H1 (cell line): ENCODE measurements around the gene GOLGA6B. TPM values are rescaled to one million over a fixed set of nuclear protein-coding genes. Genes with fewer than 3 reads are reported as not detected.
"Not testable (repeated sequence)": the region's sequence is repeated elsewhere in the genome, so short reads cannot be mapped to it uniquely, and the experiment has no call there.

Experiments
- CTCF ChIA-PET: fragments of 300-600 bp; sonication (Branson Sonifier 250); formaldehyde crosslinking; loops from one replicate; lab custom pipeline; 2021; ENCODE audit not compliant: partially characterized antibody; lab: Charles Lee
- POLR2A ChIA-PET: fragments of 300-600 bp; sonication (Branson Sonifier 250); formaldehyde crosslinking; loops from one replicate; lab custom pipeline; 2021; ENCODE audit warnings: inconsistent platforms; ENCODE audit not compliant: partially characterized antibody; lab: Charles Lee
- DNase-seq, 2 experiments: peaks; one replicate each; pipeline versions ENCODE4 v3.0.0 to v3.0.0-alpha.2; 2010 to 2022; ENCODE audit warnings: low spot score in 2 of 2, low read depth in 1 of 2, mixed read lengths in 1 of 2
- FAIRE-seq: peaks from 2 replicates; lab custom pipeline; 2011; peaks lifted over from hg19 to GRCh38; lab: Jason Lieb, UNC
- H2AFZ ChIP-seq: 2 replicates; pipeline ENCODE4 v1.8.1; 2012; ENCODE audit warnings: low read length, inconsistent platforms
- H2AK5ac ChIP-seq: 2 replicates; pipeline ENCODE4 v1.6.1; 2013; ENCODE audit warnings: low read depth, low read length
- H2BK120ac ChIP-seq: replicated peaks from 2 replicates; pipeline ENCODE3; 2013; ENCODE audit warnings: low read depth, low read length, inconsistent platforms
- H2BK12ac ChIP-seq: 2 replicates; pipeline ENCODE4 v1.6.1; 2013; ENCODE audit warnings: low read depth, low read length
- H2BK15ac ChIP-seq: 2 replicates; pipeline ENCODE4 v1.6.1; 2013; ENCODE audit warnings: low read length
- H2BK20ac ChIP-seq: 2 replicates; pipeline ENCODE4 v1.6.1; 2013; ENCODE audit warnings: low read length
- H2BK5ac ChIP-seq: 2 replicates; pipeline ENCODE4 v1.6.1; 2013; ENCODE audit warnings: low read depth, low read length
- H3K14ac ChIP-seq: 2 replicates; pipeline ENCODE4 v1.6.1; 2013; ENCODE audit warnings: inconsistent platforms; ENCODE audit not compliant: insufficient read length
- H3K18ac ChIP-seq: 2 replicates; pipeline ENCODE4 v1.6.1; 2013; ENCODE audit warnings: low read length; ENCODE audit errors: extremely low read depth
- H3K23ac ChIP-seq: 2 replicates; pipeline ENCODE4 v1.6.1; 2013; ENCODE audit warnings: inconsistent platforms; ENCODE audit not compliant: insufficient read length
- H3K23me2 ChIP-seq: 2 replicates; pipeline ENCODE4 v1.6.1; 2013; ENCODE audit warnings: low read depth, low read length
- H3K27ac ChIP-seq: 2 replicates; pipeline ENCODE4 v1.6.1; 2011; ENCODE audit warnings: low read depth, low read length, inconsistent platforms
- H3K27me3 ChIP-seq, 4 experiments: replicated peaks in 1 of 4; 1 replicate in 1 of 4; 2 replicates in 3 of 4; pipeline versions ENCODE4 v1.6.1 to v1.8.1; 2011 to 2013; ENCODE audit warnings: low read length in 3 of 4, mild to moderate bottlenecking in 3 of 4, inconsistent platforms in 2 of 4, mixed read lengths in 2 of 4, moderate library complexity in 1 of 4; ENCODE audit not compliant: control insufficient read depth in 3 of 4, insufficient read depth in 3 of 4; ENCODE audit errors: extremely low read depth in 1 of 4
- H3K36me3 ChIP-seq, 4 experiments: 2 replicates each; pipeline versions ENCODE4 v1.6.1 to v1.8.1; 2011 to 2013; ENCODE audit warnings: mild to moderate bottlenecking in 4 of 4, low read length in 3 of 4, moderate library complexity in 2 of 4, control low read depth in 1 of 4, inconsistent platforms in 1 of 4; ENCODE audit not compliant: insufficient read depth in 4 of 4, control insufficient read depth in 2 of 4
- H3K4ac ChIP-seq: replicated peaks from 2 replicates; pipeline ENCODE3; 2013; ENCODE audit warnings: low read length, low read depth, mixed read lengths, inconsistent platforms; ENCODE audit not compliant: insufficient read length
- H3K4me1 ChIP-seq, 4 experiments: replicated peaks in 1 of 4; 1 replicate in 1 of 4; 2 replicates in 3 of 4; pipeline versions ENCODE4 v1.6.1 to v1.8.1; 2011 to 2013; ENCODE audit warnings: low read length in 3 of 4, inconsistent platforms in 2 of 4, mixed read lengths in 1 of 4; ENCODE audit not compliant: insufficient read depth in 4 of 4, control insufficient read depth in 3 of 4
- H3K4me2 ChIP-seq, 2 experiments: 2 replicates each; pipeline versions ENCODE4 v1.6.1 to v1.8.1; 2011 to 2013; ENCODE audit warnings: low read depth in 2 of 2, low read length in 2 of 2, control low read depth in 1 of 2, inconsistent platforms in 1 of 2, mild to moderate bottlenecking in 1 of 2; ENCODE audit not compliant: insufficient read depth in 1 of 2
- H3K4me3 ChIP-seq, 4 experiments: fragments of 200-600, 300-600 bp in 1 of 4; sonication (generic), shearing (Covaris generic), sonication (Bioruptor Twin) in 1 of 4; 2 replicates each; pipeline versions ENCODE4 v1.5.1 to v1.8.1; 2011 to 2016; ENCODE audit warnings: low read length in 4 of 4, low read depth in 3 of 4, control low read depth in 2 of 4, inconsistent platforms in 2 of 4, mild to moderate bottlenecking in 2 of 4, mixed read lengths in 1 of 4, moderate library complexity in 1 of 4; ENCODE audit not compliant: insufficient read depth in 2 of 4; ENCODE audit errors: extremely low read depth in 1 of 4
- H3K56ac ChIP-seq: replicated peaks from 2 replicates; pipeline ENCODE3; 2013; ENCODE audit warnings: low read depth, mild to moderate bottlenecking, mixed read lengths, low read length, inconsistent platforms; ENCODE audit not compliant: insufficient read length
- H3K79me1 ChIP-seq: 2 replicates; pipeline ENCODE4 v1.6.1; 2013; ENCODE audit warnings: low read depth, low read length, control low read depth
- H3K79me2 ChIP-seq, 2 experiments: 2 replicates each; pipeline versions ENCODE4 v1.6.1 to v1.8.1; 2012 to 2013; ENCODE audit warnings: low read length in 2 of 2, mild to moderate bottlenecking in 2 of 2, inconsistent platforms in 1 of 2; ENCODE audit not compliant: insufficient read depth in 2 of 2, control insufficient read depth in 1 of 2
- H3K9ac ChIP-seq, 4 experiments: replicated peaks in 1 of 4; 1 replicate in 1 of 4; 2 replicates in 3 of 4; pipeline versions ENCODE4 v1.6.1 to v1.8.1; 2011 to 2013; ENCODE audit warnings: low read depth in 3 of 4, low read length in 3 of 4, control low read depth in 2 of 4, mild to moderate bottlenecking in 2 of 4, moderate library complexity in 2 of 4, inconsistent platforms in 1 of 4; ENCODE audit errors: extremely low read depth in 1 of 4
- H3K9me3 ChIP-seq, 2 experiments: 2 replicates each; pipeline versions ENCODE4 v1.6.1 to v1.8.1; 2012 to 2013; ENCODE audit warnings: mild to moderate bottlenecking in 2 of 2, moderate library complexity in 2 of 2, control low read depth in 1 of 2, inconsistent platforms in 1 of 2, low read depth in 1 of 2, low read length in 1 of 2, mixed read lengths in 1 of 2; ENCODE audit not compliant: insufficient read depth in 2 of 2
- H4K20me1 ChIP-seq, 2 experiments: replicated peaks in 1 of 2; 2 replicates each; pipeline versions ENCODE3 to v1.8.1; 2011 to 2013; ENCODE audit warnings: inconsistent platforms in 2 of 2, low read length in 2 of 2, mild to moderate bottlenecking in 1 of 2; ENCODE audit not compliant: insufficient read depth in 2 of 2, control insufficient read depth in 1 of 2
- H4K5ac ChIP-seq: 2 replicates; pipeline ENCODE4 v1.6.1; 2013; ENCODE audit warnings: low read length, low read depth, mixed read lengths, inconsistent platforms; ENCODE audit not compliant: insufficient read length
- H4K8ac ChIP-seq: 2 replicates; pipeline ENCODE4 v1.8.0; 2013; ENCODE audit warnings: mild to moderate bottlenecking, moderate library complexity, low read length, inconsistent platforms; ENCODE audit not compliant: insufficient read depth; ENCODE audit errors: extremely low read depth
- H4K91ac ChIP-seq: replicated peaks from 2 replicates; pipeline ENCODE3; 2013; ENCODE audit warnings: low read length, mixed read lengths, inconsistent platforms; ENCODE audit not compliant: insufficient read length
- WGBS, 2 experiments: shearing (Covaris generic) in 1 of 2; methylation state at CpG; one replicate each; pipeline versions ENCODE4 v1.1.6 to v1.1.7; 2013 to 2015; ENCODE audit warnings: low lambda C conversion rate in 2 of 2, mixed read lengths in 2 of 2, inconsistent platforms in 1 of 2, low coverage in 1 of 2, missing lambda C conversion rate in 1 of 2; ENCODE audit not compliant: insufficient replicate concordance in 2 of 2, insufficient coverage in 1 of 2, insufficient read length in 1 of 2; ENCODE audit errors: extremely low coverage in 1 of 2, missing lambda C conversion rate in 1 of 2; 5-methylcytosine and 5-hydroxymethylcytosine counted together
- polyA plus RNA-seq, 7 experiments: library from polyadenylated mRNA; depleted of rRNA in 3 of 7; stranded (reverse) in 5 of 7; unstranded in 2 of 7; fragments of >200 nt in 5 of 7; fragments of 200-250 nt in 2 of 7; gene quantifications; 1 replicate in 5 of 7; 2 replicates in 1 of 7; 4 replicates in 1 of 7; pipeline versions ENCODE4 v1.2.1 to v1.2.3, GENCODE V29; 2011 to 2013; ENCODE audit warnings: missing spikeins in 2 of 7, mixed read lengths in 2 of 7
- total RNA-seq: library from RNA; stranded (reverse); fragmentation: NEBNext Ultra II Directional; extraction: Animal tissue kit (Norgen Biotek cat#: 25700); gene quantifications from 2 replicates; pipeline ENCODE4 v1.2.1, GENCODE V29; 2021

GOLGA6B gene
- total and polyA plus RNA-seq, 2 of the 8 experiments (the other 6 are each of a cell fraction or from before 2014, with no cell fraction given) = 0.09 TPM; not detected in 1

DNA sequence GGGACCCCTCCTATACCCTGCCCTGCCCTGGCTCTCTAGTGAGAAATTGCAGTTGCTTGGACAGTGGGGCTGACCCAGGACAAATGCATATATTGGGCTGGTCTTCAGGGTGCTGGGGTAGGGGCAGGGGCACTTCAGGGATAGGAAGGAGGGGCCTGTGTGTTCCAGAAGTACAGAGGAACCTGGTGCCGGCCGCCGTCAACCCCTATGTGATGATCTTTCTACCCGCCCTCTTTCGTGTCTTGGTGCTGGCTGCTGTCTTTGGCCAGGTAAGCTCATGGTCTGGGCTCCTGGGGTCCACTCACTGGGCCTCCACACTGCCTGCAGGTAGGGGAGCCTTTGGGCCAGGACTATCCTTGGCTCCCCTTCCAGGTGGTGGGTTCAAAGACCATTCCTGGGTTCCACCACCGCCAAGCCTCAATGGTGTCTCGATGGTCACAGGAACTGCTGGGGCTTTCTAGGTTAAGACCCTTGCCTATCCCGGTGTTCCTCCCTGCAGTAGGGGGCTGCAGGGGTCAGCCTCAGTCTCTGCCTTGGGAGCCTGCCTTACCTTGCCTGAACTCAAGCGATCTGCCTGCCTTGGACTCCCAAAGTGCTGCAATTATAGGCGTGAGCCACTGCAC lies 5.8 kb upstream of the GOLGA6B start:
- H2BK120ac ChIP-seq, FAIRE-seq, H3K4ac ChIP-seq, H4K5ac ChIP-seq, H2AFZ ChIP-seq, H2BK15ac ChIP-seq, H3K14ac ChIP-seq, H3K18ac ChIP-seq, H4K20me1 ChIP-seq, H2AK5ac ChIP-seq, H3K9me3 ChIP-seq, H4K8ac ChIP-seq, H3K4me3 ChIP-seq, H3K4me2 ChIP-seq, H3K79me2 ChIP-seq, H3K23me2 ChIP-seq, H3K56ac ChIP-seq, DNase-seq, H2BK12ac ChIP-seq, H2BK5ac ChIP-seq, H3K27ac ChIP-seq, H2BK20ac ChIP-seq, CTCF ChIA-PET, H4K91ac ChIP-seq, H3K79me1 ChIP-seq, H3K9ac ChIP-seq, H3K23ac ChIP-seq, H3K4me1 ChIP-seq, H3K36me3 ChIP-seq, H3K27me3 ChIP-seq, POLR2A ChIA-PET: not testable (repeated sequence)
- 91% methylated on average over 8 of the region's 10 CpGs; no CpG with 5 or more reads in 1 of the 2 experiments for WGBS, 2 experiments

DNA sequence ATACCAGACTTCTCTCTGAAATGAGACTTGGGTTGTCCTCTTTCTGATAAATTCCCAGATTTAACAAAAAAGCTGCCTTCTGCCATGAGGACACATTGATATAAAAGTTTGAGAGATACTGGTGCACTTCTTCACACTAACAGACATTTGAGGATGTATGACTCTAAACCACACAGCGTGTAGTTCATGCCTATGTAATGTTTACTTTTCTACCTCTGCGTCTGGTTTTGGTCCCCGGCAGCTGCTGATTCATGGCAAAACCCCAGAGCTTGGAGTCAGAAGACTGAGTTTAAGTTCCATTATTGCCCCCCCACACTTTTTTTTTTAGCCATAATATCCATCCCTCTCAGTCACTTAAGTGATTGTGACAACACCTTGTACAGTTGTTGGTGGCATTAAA lies 1.5 kb downstream of the GOLGA6B start:
- H2AK5ac ChIP-seq, H3K23me2 ChIP-seq, H3K4me3 ChIP-seq, H2BK5ac ChIP-seq, H3K4ac ChIP-seq, H3K36me3 ChIP-seq, H2BK15ac ChIP-seq, H3K18ac ChIP-seq, FAIRE-seq, H4K5ac ChIP-seq, H3K23ac ChIP-seq, H3K4me2 ChIP-seq, H3K14ac ChIP-seq, H2AFZ ChIP-seq, H3K4me1 ChIP-seq, H3K56ac ChIP-seq, H3K27ac ChIP-seq, DNase-seq, POLR2A ChIA-PET, H2BK120ac ChIP-seq, H2BK20ac ChIP-seq, H4K91ac ChIP-seq, H4K8ac ChIP-seq, H3K79me2 ChIP-seq, CTCF ChIA-PET, H3K9ac ChIP-seq, H4K20me1 ChIP-seq, H3K79me1 ChIP-seq, H2BK12ac ChIP-seq, H3K9me3 ChIP-seq, H3K27me3 ChIP-seq: not testable (repeated sequence)
- no CpG with 5 or more reads among the region's 3 CpGs for WGBS, 2 experiments
